ENCODE measurements around the gene TXNDC5.
"Not testable (repeated sequence)": the region's sequence is repeated elsewhere in the genome, so short reads cannot be mapped to it uniquely, and the experiment has no call there.

TXNDC5 gene

GRCh38 chr6:7899889-7900213 is 10.7 kb downstream of the TXNDC5 start:
- H3K9me3 ChIP-seq (ENCODE audit: control insufficient read depth in 5 of 5, low read length in 5 of 5): no peaks in the 10 kb centered on the region
- H3K4me1 ChIP-seq (ENCODE audit: control insufficient read depth in 5 of 5, insufficient read depth in 5 of 5, low read length in 5 of 5): peaks cover 0 to 9% (median 1%) of the 10 kb centered on the region in 5 donors
- H3K27ac ChIP-seq (ENCODE audit: low read depth, low read length): no peak overlapping the region
- no peak overlapping the region for H3K4me3 ChIP-seq (ENCODE audit: low read depth in 1 of 5, low read length in 5 of 5)
- H3K36me3 ChIP-seq (ENCODE audit: control insufficient read depth in 5 of 5, insufficient read depth in 5 of 5, low read length in 5 of 5): peaks cover 17 to 96% (median 87%) of the 10 kb centered on the region in 5 donors
- no peaks in the 10 kb centered on the region for H3K27me3 ChIP-seq (ENCODE audit: control insufficient read depth in 5 of 5, insufficient read depth in 4 of 5, low read length in 5 of 5)
- no peak overlapping the region for H3K9ac ChIP-seq (ENCODE audit: low read length in 5 of 5)

GRCh38 chr6:7899101-7899888 is 11.3 kb downstream of the TXNDC5 start:
- peaks cover 20 to 98% (median 89%) of the 10 kb centered on the region in 5 donors for H3K36me3 ChIP-seq (ENCODE audit: control insufficient read depth in 5 of 5, insufficient read depth in 5 of 5, low read length in 5 of 5)

GRCh38 chr6:7898193-7898586 is 12.4 kb downstream of the TXNDC5 start:
- not testable (repeated sequence) for H3K27me3 ChIP-seq (ENCODE audit: control insufficient read depth in 5 of 5, insufficient read depth in 4 of 5, low read length in 5 of 5); H3K4me1 ChIP-seq (ENCODE audit: control insufficient read depth in 5 of 5, insufficient read depth in 5 of 5, low read length in 5 of 5); H3K4me3 ChIP-seq (ENCODE audit: low read depth in 1 of 5, low read length in 5 of 5); H3K9me3 ChIP-seq (ENCODE audit: control insufficient read depth in 5 of 5, low read length in 5 of 5); H3K27ac ChIP-seq (ENCODE audit: low read depth, low read length); H3K9ac ChIP-seq (ENCODE audit: low read length in 5 of 5)
- H3K36me3 ChIP-seq (ENCODE audit: control insufficient read depth in 5 of 5, insufficient read depth in 5 of 5, low read length in 5 of 5): peaks cover 20 to 98% (median 90%) of the 10 kb centered on the region in 5 donors

More at GRCh38 chr6:7899101-7899888, 11.3 kb downstream of the TXNDC5 start:
- no peak overlapping the region for H3K4me3 ChIP-seq (ENCODE audit: low read depth in 1 of 5, low read length in 5 of 5)
- no peak overlapping the region for H3K27ac ChIP-seq (ENCODE audit: low read depth, low read length)
- no peaks in the 10 kb centered on the region for H3K27me3 ChIP-seq (ENCODE audit: control insufficient read depth in 5 of 5, insufficient read depth in 4 of 5, low read length in 5 of 5)
- H3K9ac ChIP-seq (ENCODE audit: low read length in 5 of 5): no peak overlapping the region
- no peaks in the 10 kb centered on the region for H3K9me3 ChIP-seq (ENCODE audit: control insufficient read depth in 5 of 5, low read length in 5 of 5)
- H3K4me1 ChIP-seq (ENCODE audit: control insufficient read depth in 5 of 5, insufficient read depth in 5 of 5, low read length in 5 of 5): peaks cover 0 to 8% (median 0%) of the 10 kb centered on the region in 5 donors

GRCh38 chr6:7897461-7898192 is 13.0 kb downstream of the TXNDC5 start:
- Histone ChIP-seq H3K36me3 (ENCODE audit: control insufficient read depth in 5 of 5, insufficient read depth in 5 of 5, low read length in 5 of 5) (peaks cover 18 to 98% (median 91%) of the 10 kb centered on the region in 5 donors), H3K4me3 (ENCODE audit: low read depth in 1 of 5, low read length in 5 of 5) (no peak overlapping the region), H3K27me3 (ENCODE audit: control insufficient read depth in 5 of 5, insufficient read depth in 4 of 5, low read length in 5 of 5) (no peaks in the 10 kb centered on the region), H3K9me3 (ENCODE audit: control insufficient read depth in 5 of 5, low read length in 5 of 5) (no peaks in the 10 kb centered on the region), H3K27ac (ENCODE audit: low read depth, low read length) (no peak overlapping the region), H3K9ac (ENCODE audit: low read length in 5 of 5) (no peak overlapping the region), H3K4me1 (ENCODE audit: control insufficient read depth in 5 of 5, insufficient read depth in 5 of 5, low read length in 5 of 5) (peaks cover 0 to 8% (median 0%) of the 10 kb centered on the region in 5 donors)

- no peak overlapping the region for H3K4me3 ChIP-seq (ENCODE audit: low read depth in 1 of 5, low read length in 5 of 5)
- H3K36me3 ChIP-seq (ENCODE audit: control insufficient read depth in 5 of 5, insufficient read depth in 5 of 5, low read length in 5 of 5): peaks cover 19 to 98% (median 89%) of the 10 kb centered on the region in 5 donors
- H3K27ac ChIP-seq (ENCODE audit: low read depth, low read length): no peak overlapping the region
- peaks cover 0 to 8% (median 0%) of the 10 kb centered on the region in 5 donors for H3K4me1 ChIP-seq (ENCODE audit: control insufficient read depth in 5 of 5, insufficient read depth in 5 of 5, low read length in 5 of 5)
- H3K9ac ChIP-seq (ENCODE audit: low read length in 5 of 5): no peak overlapping the region
- no peaks in the 10 kb centered on the region for H3K27me3 ChIP-seq (ENCODE audit: control insufficient read depth in 5 of 5, insufficient read depth in 4 of 5, low read length in 5 of 5)
- H3K9me3 ChIP-seq (ENCODE audit: control insufficient read depth in 5 of 5, low read length in 5 of 5): no peaks in the 10 kb centered on the region
Measured at GRCh38 chr6:7896465-7896987, 14.1 kb downstream of the TXNDC5 start.

- no peak overlapping the region for H3K9ac ChIP-seq (ENCODE audit: low read length in 5 of 5)
- H3K9me3 ChIP-seq (ENCODE audit: control insufficient read depth in 5 of 5, low read length in 5 of 5): no peaks in the 10 kb centered on the region
- H3K36me3 ChIP-seq (ENCODE audit: control insufficient read depth in 5 of 5, insufficient read depth in 5 of 5, low read length in 5 of 5): peaks cover 18 to 98% (median 88%) of the 10 kb centered on the region in 5 donors
- H3K4me3 ChIP-seq (ENCODE audit: low read depth in 1 of 5, low read length in 5 of 5): no peak overlapping the region
- no peak overlapping the region for H3K27ac ChIP-seq (ENCODE audit: low read depth, low read length)
- peaks cover 0 to 8% (median 0%) of the 10 kb centered on the region in 5 donors for H3K4me1 ChIP-seq (ENCODE audit: control insufficient read depth in 5 of 5, insufficient read depth in 5 of 5, low read length in 5 of 5)
- no peaks in the 10 kb centered on the region for H3K27me3 ChIP-seq (ENCODE audit: control insufficient read depth in 5 of 5, insufficient read depth in 4 of 5, low read length in 5 of 5)
Measured at GRCh38 chr6:7895125-7895423, 15.5 kb downstream of the TXNDC5 start.

GRCh38 chr6:7894262-7895124 is 16.1 kb downstream of the TXNDC5 start:
- Histone ChIP-seq H3K9ac (ENCODE audit: low read length in 5 of 5) (no peak overlapping the region), H3K36me3 (ENCODE audit: control insufficient read depth in 5 of 5, insufficient read depth in 5 of 5, low read length in 5 of 5) (peaks cover 16 to 98% (median 86%) of the 10 kb centered on the region in 5 donors), H3K27me3 (ENCODE audit: control insufficient read depth in 5 of 5, insufficient read depth in 4 of 5, low read length in 5 of 5) (no peaks in the 10 kb centered on the region), H3K9me3 (ENCODE audit: control insufficient read depth in 5 of 5, low read length in 5 of 5) (no peaks in the 10 kb centered on the region), H3K27ac (ENCODE audit: low read depth, low read length) (no peak overlapping the region), H3K4me3 (ENCODE audit: low read depth in 1 of 5, low read length in 5 of 5) (no peak overlapping the region), H3K4me1 (ENCODE audit: control insufficient read depth in 5 of 5, insufficient read depth in 5 of 5, low read length in 5 of 5) (peaks cover 0 to 8% (median 0%) of the 10 kb centered on the region in 5 donors)

- H3K4me1 ChIP-seq (ENCODE audit: control insufficient read depth in 5 of 5, insufficient read depth in 5 of 5, low read length in 5 of 5): peaks cover 0 to 8% (median 0%) of the 10 kb centered on the region in 5 donors
- no peaks in the 10 kb centered on the region for H3K9me3 ChIP-seq (ENCODE audit: control insufficient read depth in 5 of 5, low read length in 5 of 5)
- H3K27me3 ChIP-seq (ENCODE audit: control insufficient read depth in 5 of 5, insufficient read depth in 4 of 5, low read length in 5 of 5): no peaks in the 10 kb centered on the region
- H3K4me3 ChIP-seq (ENCODE audit: low read depth in 1 of 5, low read length in 5 of 5): no peak overlapping the region
- H3K27ac ChIP-seq (ENCODE audit: low read depth, low read length): no peak overlapping the region
- H3K9ac ChIP-seq (ENCODE audit: low read length in 5 of 5): no peak overlapping the region
- H3K36me3 ChIP-seq (ENCODE audit: control insufficient read depth in 5 of 5, insufficient read depth in 5 of 5, low read length in 5 of 5): peaks cover 16 to 97% (median 87%) of the 10 kb centered on the region in 5 donors
Measured at GRCh38 chr6:7893342-7893741, 17.2 kb downstream of the TXNDC5 start.

- H3K9ac ChIP-seq (ENCODE audit: low read length in 5 of 5); H3K4me3 ChIP-seq (ENCODE audit: low read depth in 1 of 5, low read length in 5 of 5); H3K4me1 ChIP-seq (ENCODE audit: control insufficient read depth in 5 of 5, insufficient read depth in 5 of 5, low read length in 5 of 5); H3K9me3 ChIP-seq (ENCODE audit: control insufficient read depth in 5 of 5, low read length in 5 of 5); H3K27ac ChIP-seq (ENCODE audit: low read depth, low read length); H3K27me3 ChIP-seq (ENCODE audit: control insufficient read depth in 5 of 5, insufficient read depth in 4 of 5, low read length in 5 of 5): not testable (repeated sequence)
- H3K36me3 ChIP-seq (ENCODE audit: control insufficient read depth in 5 of 5, insufficient read depth in 5 of 5, low read length in 5 of 5): peaks cover 13 to 97% (median 91%) of the 10 kb centered on the region in 5 donors
Measured at GRCh38 chr6:7892367-7892766, 18.2 kb downstream of the TXNDC5 start.

Measured in subcutaneous abdominal adipose tissue (tissue), 5 donors.